Activated CD4-positive, alpha-beta T cell treated with anti-CD3 and anti-CD28 coated beads, Interleukin-2, amount 50 U/mL, for 16 hours (primary cell): Measurements from ENCODE around the gene IER2.
"Not testable (repeated sequence)": the region's sequence is repeated elsewhere in the genome, so short reads cannot be mapped to it uniquely, and the experiment has no call there.

Experiments used
- DNase-seq: peaks from one replicate; pipeline ENCODE4 v3.0.0-alpha.2; 2020

Gene IER2

GRCh38 chr19:13146763-13147563, 3.2 kb upstream of the IER2 start:
- DNase-seq: no peak

GRCh38 chr19:13149173-13149627, 1.0 kb upstream of the IER2 start:
- DNase-seq: not testable (repeated sequence)

GRCh38 chr19:13149628-13150186, 504 bp upstream of the IER2 start:
- DNase-seq: peak; percentile 41

- DNase-seq: peak; percentile 20
These were observed 857 bp downstream of the IER2 start for GRCh38 chr19:13150931-13151604.

GRCh38 chr19:13151605-13152355, 1.6 kb downstream of the IER2 start:
- DNase-seq: peak; percentile 97

GRCh38 chr19:13152356-13152973, 2.3 kb downstream of the IER2 start:
- DNase-seq: no peak

DNA sequence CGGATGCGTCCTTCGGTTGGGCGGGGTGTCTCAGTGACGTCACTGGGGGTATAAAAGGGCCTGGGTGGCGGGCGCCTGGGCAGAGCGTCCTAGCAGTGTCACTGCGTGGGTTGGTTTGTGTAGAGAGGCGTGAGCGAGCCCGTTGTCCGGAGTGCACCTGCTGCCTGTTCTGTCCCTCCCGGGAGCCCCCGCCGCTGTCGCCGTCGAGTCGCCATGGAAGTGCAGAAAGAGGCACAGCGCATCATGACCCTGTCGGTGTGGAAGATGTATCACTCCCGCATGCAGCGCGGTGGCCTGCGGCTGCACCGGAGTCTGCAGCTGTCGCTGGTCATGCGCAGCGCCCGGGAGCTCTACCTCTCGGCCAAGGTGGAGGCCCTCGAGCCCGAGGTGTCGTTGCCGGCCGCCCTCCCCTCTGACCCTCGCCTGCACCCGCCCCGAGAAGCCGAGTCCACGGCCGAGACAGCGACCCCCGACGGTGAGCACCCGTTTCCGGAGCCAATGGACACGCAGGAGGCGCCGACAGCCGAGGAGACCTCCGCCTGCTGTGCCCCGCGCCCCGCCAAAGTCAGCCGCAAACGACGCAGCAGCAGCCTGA, 2.9 kb downstream of the IER2 start:
- peak; percentile 98 for DNase-seq

DNA sequence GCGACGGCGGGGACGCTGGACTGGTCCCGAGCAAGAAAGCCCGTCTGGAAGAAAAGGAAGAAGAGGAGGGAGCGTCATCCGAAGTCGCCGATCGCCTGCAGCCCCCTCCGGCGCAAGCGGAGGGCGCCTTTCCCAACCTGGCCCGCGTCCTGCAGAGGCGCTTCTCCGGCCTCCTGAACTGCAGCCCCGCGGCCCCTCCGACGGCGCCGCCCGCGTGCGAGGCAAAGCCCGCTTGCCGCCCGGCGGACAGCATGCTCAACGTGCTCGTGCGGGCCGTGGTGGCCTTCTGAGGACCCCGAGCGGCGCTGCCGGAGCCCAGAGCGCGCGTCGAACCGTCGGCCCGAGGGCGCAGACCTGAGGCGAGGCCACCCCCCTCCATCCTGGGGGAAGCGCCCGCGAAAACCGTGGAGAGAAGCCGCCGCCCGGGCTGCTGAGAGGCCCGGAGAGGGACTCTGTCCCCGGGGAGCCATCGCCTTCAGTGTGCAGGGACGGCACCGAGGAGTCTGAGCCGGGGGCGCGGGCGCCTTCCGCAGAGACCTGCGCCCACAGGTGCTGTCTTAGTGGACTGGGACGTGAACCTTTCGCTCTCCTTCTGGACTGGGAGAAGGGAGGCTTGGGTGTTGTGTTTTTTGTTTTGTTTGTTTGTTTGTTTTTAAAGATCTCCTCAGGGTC, 3.5 kb downstream of the IER2 start:
- peak; percentile 45 for DNase-seq

- peak; percentile 72 for DNase-seq
These were observed 4.1 kb downstream of the IER2 start for GRCh38 chr19:13154241-13154778.

- DNase-seq: peak; percentile 80
These were observed 4.8 kb downstream of the IER2 start for GRCh38 chr19:13154911-13155471.

DNA sequence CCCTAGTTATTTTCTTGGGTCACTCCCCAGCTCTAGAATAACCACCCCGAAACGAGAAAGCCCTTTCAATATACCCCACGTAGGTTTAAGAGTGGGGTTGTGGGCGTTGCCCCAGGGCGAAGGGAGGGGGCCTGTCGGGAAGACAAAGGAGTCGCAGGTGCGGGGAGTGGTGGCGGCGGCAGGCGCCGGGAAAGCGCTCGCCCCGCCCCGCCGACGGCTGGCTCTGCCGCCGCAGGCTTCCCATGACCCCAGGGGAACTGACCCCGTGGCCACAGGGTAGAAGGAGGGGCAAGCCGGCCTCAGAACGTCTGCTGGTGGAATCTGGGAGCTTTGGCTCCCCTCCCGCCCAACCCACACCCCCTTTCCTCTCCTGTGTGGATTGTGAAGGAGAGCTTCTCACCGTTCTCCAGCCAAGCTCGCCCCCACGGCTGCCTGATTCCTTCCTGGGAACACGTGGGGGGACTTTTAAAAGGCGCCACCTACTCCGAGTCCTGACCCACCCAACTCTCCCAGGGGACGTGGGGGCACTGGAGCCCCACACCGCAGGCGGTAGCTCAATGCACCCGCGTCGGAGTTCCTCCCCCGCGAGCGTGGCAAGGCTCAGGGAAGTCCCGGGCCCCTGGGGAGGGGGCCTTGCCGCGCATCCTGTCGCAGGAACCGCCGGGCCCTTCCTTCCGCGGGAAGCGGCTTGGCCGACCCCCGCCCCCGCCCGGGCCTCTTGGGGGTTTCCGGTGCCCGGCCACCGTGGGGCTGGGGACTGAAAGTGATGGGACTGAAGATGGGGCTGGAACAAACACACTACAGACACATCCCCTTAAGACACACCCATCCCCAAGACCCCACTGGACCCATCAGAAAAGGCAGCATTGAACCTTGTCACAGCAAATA, 5.5 kb downstream of the IER2 start:
- DNase-seq: peak; percentile 80

DNA sequence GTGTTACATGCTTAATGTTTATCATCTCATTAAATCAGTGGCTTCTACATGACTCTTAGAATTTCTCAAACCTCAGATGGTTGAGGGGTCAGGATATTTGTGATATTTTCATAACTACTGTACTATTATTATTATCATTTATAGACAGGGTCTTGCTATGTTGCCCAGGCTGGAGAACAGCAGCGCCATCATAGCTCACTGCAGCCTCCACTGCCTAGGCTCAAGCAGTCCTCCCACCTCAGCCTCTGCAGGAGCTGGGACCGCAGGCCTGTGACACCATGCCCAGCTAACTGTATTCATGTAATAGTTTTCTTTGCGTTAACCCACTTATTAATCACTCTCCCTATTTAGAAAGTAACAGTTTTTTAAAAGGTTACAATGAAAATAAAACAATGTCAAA, 9.5 kb downstream of the IER2 start:
- no peak for DNase-seq

- no peak for DNase-seq
These were observed 10.3 kb downstream of the IER2 start for GRCh38 chr19:13160557-13160956.

DNA sequence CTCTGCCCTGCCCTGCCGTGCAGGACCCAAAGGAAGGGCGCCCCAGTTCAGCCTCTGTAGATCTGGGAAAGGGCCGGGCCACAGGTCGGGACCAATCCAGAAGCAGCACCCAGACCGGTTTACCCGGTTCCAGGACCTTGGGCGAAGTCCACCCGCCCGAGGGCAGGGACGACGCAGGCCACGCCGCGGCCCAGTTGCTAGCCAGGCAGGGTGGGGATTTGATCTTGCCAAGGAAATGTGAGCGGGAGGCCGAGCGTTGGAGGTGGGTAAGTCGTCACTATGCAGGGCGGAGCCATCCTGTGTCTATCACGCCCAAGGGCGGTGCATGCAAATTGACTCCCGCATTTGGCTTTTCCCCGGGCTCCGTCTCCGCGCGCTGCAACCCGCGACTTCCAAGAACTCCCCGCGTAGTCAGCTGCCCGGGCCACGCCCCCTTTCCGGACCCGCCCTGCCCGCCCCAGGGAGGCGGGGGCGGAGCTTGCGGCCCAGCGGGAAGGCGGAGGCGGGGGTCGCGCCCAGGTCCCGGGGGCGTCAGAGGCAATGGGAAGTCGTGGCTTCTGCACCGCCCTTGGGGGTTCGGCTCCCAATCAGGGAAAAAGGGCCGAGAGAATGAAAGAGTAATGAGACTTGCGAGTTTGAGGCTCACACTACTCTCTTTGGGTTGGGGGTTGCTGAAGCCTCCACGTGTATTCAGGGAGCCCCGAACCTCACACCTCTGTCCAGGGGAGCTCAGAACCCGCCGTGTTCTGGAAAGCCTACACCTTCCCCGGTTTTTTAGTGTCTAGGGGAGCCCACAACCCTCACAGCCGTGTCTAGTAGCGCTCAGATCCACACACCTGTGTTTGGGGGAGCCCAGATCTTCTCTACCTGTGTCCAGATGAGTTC, 12.8 kb downstream of the IER2 start:
- DNase-seq: peak; percentile 97

DNA sequence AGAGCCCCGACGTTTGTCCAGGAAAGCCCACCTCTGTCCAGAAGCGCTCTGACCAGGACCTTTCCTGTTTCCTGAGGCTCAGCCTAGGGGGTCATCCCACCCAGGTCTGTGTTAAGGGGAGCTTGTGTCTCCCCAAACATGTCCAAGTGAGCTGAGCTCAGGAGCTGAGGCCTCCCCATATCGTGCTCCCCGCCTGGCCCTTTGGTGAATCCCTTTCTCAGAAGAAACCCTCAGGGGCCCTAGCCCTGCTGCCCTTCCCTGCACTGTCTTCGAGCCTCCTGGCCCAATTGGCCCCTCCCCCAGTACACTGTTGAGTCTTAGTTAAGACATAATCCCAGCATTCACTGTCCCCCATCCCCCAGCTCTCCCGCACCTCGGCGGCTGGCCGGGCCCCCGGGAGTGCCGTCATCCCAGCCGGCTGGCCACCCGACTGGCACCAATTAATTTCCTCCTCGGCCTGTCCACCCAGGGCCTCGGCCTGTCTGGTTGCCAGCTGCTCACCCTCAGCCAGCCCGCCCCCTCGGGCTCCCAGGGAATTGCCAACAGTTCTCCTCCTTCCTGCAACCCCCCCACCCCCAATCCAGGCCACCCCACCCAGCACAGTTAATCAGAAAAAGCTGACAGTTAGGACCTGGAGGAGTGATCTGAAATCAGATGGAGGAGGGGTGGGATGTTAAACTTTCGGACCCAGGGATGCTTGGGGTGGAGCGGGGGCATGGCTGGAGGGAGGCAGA, 13.6 kb downstream of the IER2 start:
- peak; percentile 58 for DNase-seq

DNA sequence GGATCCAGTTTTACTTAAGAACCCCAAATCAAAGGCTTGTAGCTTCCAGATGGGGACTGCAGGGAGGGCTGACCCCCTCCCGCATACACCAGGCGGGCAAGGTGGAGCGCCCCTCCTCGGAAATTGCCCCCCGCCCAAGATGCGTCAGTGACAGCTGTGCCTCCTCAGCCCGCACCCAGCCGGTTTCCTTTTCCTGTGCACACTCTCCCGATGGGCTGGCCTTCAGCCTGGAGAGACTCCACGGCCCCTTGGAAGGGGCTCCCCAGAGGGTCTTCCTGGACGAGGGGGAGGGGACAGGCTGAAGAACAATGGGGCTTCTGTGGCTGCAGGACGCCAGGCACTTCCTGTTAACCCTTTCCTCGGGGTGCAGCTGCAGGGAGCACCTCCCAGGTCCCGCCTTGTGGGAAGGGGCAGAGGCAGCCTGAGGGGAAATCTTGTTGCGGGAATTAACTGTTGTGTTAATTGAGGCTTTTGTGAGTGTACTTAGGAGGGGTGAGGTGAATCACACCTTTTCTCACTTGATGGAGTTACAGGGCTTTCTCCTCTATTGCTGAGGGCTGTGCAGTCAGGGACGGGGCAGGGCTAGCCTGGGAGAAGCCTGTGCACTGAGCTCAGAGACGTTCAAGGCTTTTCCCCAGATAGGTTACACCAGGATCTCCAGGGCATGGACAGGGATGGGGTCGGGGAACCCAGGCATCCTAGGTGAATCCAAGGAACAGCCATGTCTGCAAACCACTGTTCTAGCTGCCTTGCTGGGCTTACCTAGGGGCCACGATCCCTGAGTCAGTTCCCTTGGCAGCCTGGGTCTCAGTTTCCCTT, 14.3 kb downstream of the IER2 start:
- peak; percentile 50 for DNase-seq
